Mucosa of stomach (tissue), 1 donor: ENCODE results near the gene GRID2.
"Not testable (repeated sequence)": the region's sequence is repeated elsewhere in the genome, so short reads cannot be mapped to it uniquely, and the experiment has no call there.

Experiments
- H3K27me3 ChIP-seq: one replicate; pipeline ENCODE4 v1.7.0; 2013; ENCODE audit warnings: mild to moderate bottlenecking, low read length; ENCODE audit not compliant: control insufficient read depth, insufficient read depth
- H3K36me3 ChIP-seq: one replicate; pipeline ENCODE4 v1.7.0; 2013; ENCODE audit warnings: low read length; ENCODE audit not compliant: control insufficient read depth, insufficient read depth
- H3K4me1 ChIP-seq: one replicate; pipeline ENCODE4 v1.7.0; 2013; ENCODE audit warnings: mild to moderate bottlenecking, low read length; ENCODE audit not compliant: control insufficient read depth, insufficient read depth
- H3K4me3 ChIP-seq: one replicate; pipeline ENCODE4 v1.7.0; 2013; ENCODE audit warnings: low read length
- H3K9ac ChIP-seq: one replicate; pipeline ENCODE4 v1.7.0; 2013; ENCODE audit warnings: mild to moderate bottlenecking, low read length, moderate library complexity
- H3K9me3 ChIP-seq: one replicate; pipeline ENCODE4 v1.7.0; 2013; ENCODE audit warnings: mild to moderate bottlenecking, low read length, moderate library complexity; ENCODE audit not compliant: control insufficient read depth
- donor health status: Pancreatic carcinoma.

Gene GRID2

GRCh38 chr4:92266521-92266920 lies 37.2 kb upstream of the GRID2 start:
- no peaks in the 10 kb centered on the region for H3K4me1 ChIP-seq
- no peak overlapping the region for H3K4me3 ChIP-seq
- no peaks in the 10 kb centered on the region for H3K27me3 ChIP-seq
- no peaks in the 10 kb centered on the region for H3K9me3 ChIP-seq
- H3K9ac ChIP-seq, result no peak overlapping the region
- H3K36me3 ChIP-seq, result no peaks in the 10 kb centered on the region

- Histone ChIP-seq H3K9ac (no peak overlapping the region), H3K4me3 (no peak overlapping the region), H3K4me1 (no peaks in the 10 kb centered on the region), H3K36me3 (no peaks in the 10 kb centered on the region), H3K9me3 (no peaks in the 10 kb centered on the region), H3K27me3 (no peaks in the 10 kb centered on the region)
Measured at GRCh38 chr4:92268642-92269041, 35.1 kb upstream of the GRID2 start.

GRCh38 chr4:92270908-92271307 lies 32.9 kb upstream of the GRID2 start:
- Histone ChIP-seq H3K4me1 (no peaks in the 10 kb centered on the region), H3K4me3 (no peak overlapping the region)

GRCh38 chr4:92271551-92271950 lies 32.2 kb upstream of the GRID2 start:
- not testable (repeated sequence) for H3K9me3 ChIP-seq, H3K36me3 ChIP-seq, H3K4me1 ChIP-seq, H3K27me3 ChIP-seq, H3K9ac ChIP-seq, H3K4me3 ChIP-seq

More at GRCh38 chr4:92270908-92271307, 32.9 kb upstream of the GRID2 start:
- Histone ChIP-seq H3K36me3 (no peaks in the 10 kb centered on the region), H3K27me3 (no peaks in the 10 kb centered on the region), H3K9ac (no peak overlapping the region), H3K9me3 (no peaks in the 10 kb centered on the region)

GRCh38 chr4:92277057-92277881 lies 26.5 kb upstream of the GRID2 start:
- not testable (repeated sequence) for H3K4me3 ChIP-seq, H3K9me3 ChIP-seq, H3K36me3 ChIP-seq

GRCh38 chr4:92279296-92279695 lies 24.5 kb upstream of the GRID2 start:
- no peak overlapping the region for H3K9ac ChIP-seq
- H3K4me1 ChIP-seq, result no peaks in the 10 kb centered on the region
- H3K4me3 ChIP-seq, result no peak overlapping the region
- H3K27me3 ChIP-seq, result no peaks in the 10 kb centered on the region
- no peaks in the 10 kb centered on the region for H3K36me3 ChIP-seq
- no peaks in the 10 kb centered on the region for H3K9me3 ChIP-seq

More at GRCh38 chr4:92277057-92277881, 26.5 kb upstream of the GRID2 start:
- not testable (repeated sequence) for H3K9ac ChIP-seq, H3K4me1 ChIP-seq, H3K27me3 ChIP-seq

- peaks cover under 1% of the 10 kb centered on the region for H3K4me1 ChIP-seq
- H3K4me3 ChIP-seq, result no peak overlapping the region
- no peaks in the 10 kb centered on the region for H3K9me3 ChIP-seq
- peaks cover 19% of the 10 kb centered on the region for H3K27me3 ChIP-seq
- no peak overlapping the region for H3K9ac ChIP-seq
- H3K36me3 ChIP-seq, result no peaks in the 10 kb centered on the region
Measured at GRCh38 chr4:92299152-92299551, 4.6 kb upstream of the GRID2 start.

- Histone ChIP-seq H3K36me3 (no peaks in the 10 kb centered on the region), H3K4me1 (peaks cover 15% of the 10 kb centered on the region), H3K27me3 (peaks cover 44% of the 10 kb centered on the region), H3K9ac (no peak overlapping the region), H3K4me3 (no peak overlapping the region), H3K9me3 (no peaks in the 10 kb centered on the region)
Measured at GRCh38 chr4:92304121-92304520, 355 bp downstream of the GRID2 start.

GRCh38 chr4:92304606-92305005 lies 840 bp downstream of the GRID2 start:
- Histone ChIP-seq H3K4me1 (peaks cover 15% of the 10 kb centered on the region), H3K27me3 (peaks cover 44% of the 10 kb centered on the region), H3K36me3 (no peaks in the 10 kb centered on the region), H3K4me3 (no peak overlapping the region), H3K9me3 (no peaks in the 10 kb centered on the region), H3K9ac (no peak overlapping the region)

GRCh38 chr4:92305148-92305877 lies 1.5 kb downstream of the GRID2 start:
- no peaks in the 10 kb centered on the region for H3K36me3 ChIP-seq
- peak overlapping the region; percentile 8 for H3K4me3 ChIP-seq
- H3K9ac ChIP-seq, result no peak overlapping the region
- no peaks in the 10 kb centered on the region for H3K9me3 ChIP-seq
- H3K4me1 ChIP-seq, result peaks cover 15% of the 10 kb centered on the region
- peaks cover 44% of the 10 kb centered on the region for H3K27me3 ChIP-seq

- no peaks in the 10 kb centered on the region for H3K36me3 ChIP-seq
- H3K9ac ChIP-seq, result no peak overlapping the region
- H3K4me3 ChIP-seq, result peak overlapping the region; percentile 8
- H3K4me1 ChIP-seq, result peaks cover 15% of the 10 kb centered on the region
- no peaks in the 10 kb centered on the region for H3K9me3 ChIP-seq
- H3K27me3 ChIP-seq, result peaks cover 44% of the 10 kb centered on the region
Measured at GRCh38 chr4:92305878-92306520, 2.2 kb downstream of the GRID2 start.

GRCh38 chr4:92307181-92307580 lies 3.4 kb downstream of the GRID2 start:
- H3K9me3 ChIP-seq, result no peaks in the 10 kb centered on the region
- peaks cover 15% of the 10 kb centered on the region for H3K4me1 ChIP-seq
- peaks cover 42% of the 10 kb centered on the region for H3K27me3 ChIP-seq
- no peak overlapping the region for H3K9ac ChIP-seq
- H3K36me3 ChIP-seq, result no peaks in the 10 kb centered on the region
- no peak overlapping the region for H3K4me3 ChIP-seq
